C4-2B (cell line): Measurements from ENCODE around the gene OSBPL8.

Experiments used
- CTCF ChIP-seq: fragments of 450-650 bp; conservative IDR thresholded peaks from 2 replicates; pipeline ENCODE4 v1.5.1; 2017; ENCODE audit warnings: mild to moderate bottlenecking
- ZFX ChIP-seq: fragments of 450-650 bp; IDR thresholded peaks from 2 replicates; pipeline ENCODE4 v1.6.1; 2017

GRCh38 chr12:76569685-76570604, 10.4 kb upstream of the OSBPL8 start:
- TF ChIP-seq CTCF (no peak), ZFX (no peak)
